ENCODE data around the gene SLC6A13. TPM values are rescaled to one million over a fixed set of nuclear protein-coding genes. Genes with fewer than 3 reads are reported as not detected.

Gene SLC6A13
- polyA plus RNA-seq, 1 experiment: not detected

- Histone ChIP-seq H3K27me3 (ENCODE audit: control insufficient read depth, insufficient read depth, low read length) (no peaks in the 10 kb centered on the region), H3K4me3 (ENCODE audit: low read depth, low read length) (no peak overlapping the region), H3K36me3 (ENCODE audit: control insufficient read depth, insufficient read depth, low read length) (peaks cover 12% of the 10 kb centered on the region)
- no peak for DNase-seq (ENCODE audit: low read depth)
- CTCF ChIA-PET: no interaction called here
- POLR2A ChIA-PET: no interaction called here
- no peak for TF ChIP-seq CTCF (IDR thresholded peaks at IDR 0.05; ENCODE audit: insufficient read depth, low read depth, low read length)
These were observed 32.5 kb upstream of the SLC6A13 start for GRCh38 chr12:295132-295531.

- POLR2A ChIA-PET: no interaction called here
- DNase-seq (ENCODE audit: low read depth): no peak
These were observed 30.6 kb upstream of the SLC6A13 start for GRCh38 chr12:293199-293598.

GRCh38 chr12:292186-292585, 29.6 kb upstream of the SLC6A13 start:
- peaks cover 10% of the 10 kb centered on the region for H3K36me3 ChIP-seq (ENCODE audit: control insufficient read depth, insufficient read depth, low read length)
- H3K4me3 ChIP-seq (ENCODE audit: low read depth, low read length): no peak overlapping the region
- no peaks in the 10 kb centered on the region for H3K27me3 ChIP-seq (ENCODE audit: control insufficient read depth, insufficient read depth, low read length)
- TF ChIP-seq CTCF (IDR thresholded peaks at IDR 0.05; ENCODE audit: insufficient read depth, low read depth, low read length): no peak
- ChIA-PET POLR2A (no interaction called here), CTCF (no interaction called here)
- DNase-seq (ENCODE audit: low read depth): no peak

More at GRCh38 chr12:293199-293598, 30.6 kb upstream of the SLC6A13 start:
- no peak overlapping the region for H3K4me3 ChIP-seq (ENCODE audit: low read depth, low read length)
- H3K27me3 ChIP-seq (ENCODE audit: control insufficient read depth, insufficient read depth, low read length): no peaks in the 10 kb centered on the region
- CTCF ChIA-PET: no interaction called here
- H3K36me3 ChIP-seq (ENCODE audit: control insufficient read depth, insufficient read depth, low read length): peaks cover 12% of the 10 kb centered on the region
- no peak for TF ChIP-seq CTCF (IDR thresholded peaks at IDR 0.05; ENCODE audit: insufficient read depth, low read depth, low read length)

GRCh38 chr12:291153-291723, 28.6 kb upstream of the SLC6A13 start:
- Histone ChIP-seq H3K27me3 (ENCODE audit: control insufficient read depth, insufficient read depth, low read length) (no peaks in the 10 kb centered on the region), H3K4me3 (ENCODE audit: low read depth, low read length) (no peak overlapping the region), H3K36me3 (ENCODE audit: control insufficient read depth, insufficient read depth, low read length) (peaks cover 10% of the 10 kb centered on the region)
- ChIA-PET POLR2A (no interaction called here), CTCF (interaction anchor here (0.6 kb wide), 1 partner anchor 16 kb away, joined by 4 read pairs; no protein-coding TSS in a partner anchor)
- no peak for TF ChIP-seq CTCF (IDR thresholded peaks at IDR 0.05; ENCODE audit: insufficient read depth, low read depth, low read length)
- no peak for DNase-seq (ENCODE audit: low read depth)

- no peak overlapping the region for H3K4me3 ChIP-seq (ENCODE audit: low read depth, low read length)
- no peak for TF ChIP-seq CTCF (IDR thresholded peaks at IDR 0.05; ENCODE audit: insufficient read depth, low read depth, low read length)
- ChIA-PET POLR2A (no interaction called here), CTCF (interaction anchor here (0.9 kb wide), 1 partner anchor 48 kb away, joined by 3 read pairs; no protein-coding TSS in a partner anchor)
- DNase-seq (ENCODE audit: low read depth): no peak
- H3K36me3 ChIP-seq (ENCODE audit: control insufficient read depth, insufficient read depth, low read length): peaks cover 11% of the 10 kb centered on the region
- no peaks in the 10 kb centered on the region for H3K27me3 ChIP-seq (ENCODE audit: control insufficient read depth, insufficient read depth, low read length)
These were observed 26.1 kb upstream of the SLC6A13 start for GRCh38 chr12:288687-289086.

Measured in BJ (cell line).